SKM-1 treated with dmso at 0.1 percent for 144 hours (cell line): ENCODE measurements around the gene MALAT1.
"Not testable (repeated sequence)": the region's sequence is repeated elsewhere in the genome, so short reads cannot be mapped to it uniquely, and the experiment has no call there.

ENCODE experiments used
- DNase-seq: peaks from one replicate; lab custom pipeline; 2025; ENCODE audit not compliant: unreplicated experiment; lab: John Stamatoyannopoulos, UW

The MALAT1 gene

DNA sequence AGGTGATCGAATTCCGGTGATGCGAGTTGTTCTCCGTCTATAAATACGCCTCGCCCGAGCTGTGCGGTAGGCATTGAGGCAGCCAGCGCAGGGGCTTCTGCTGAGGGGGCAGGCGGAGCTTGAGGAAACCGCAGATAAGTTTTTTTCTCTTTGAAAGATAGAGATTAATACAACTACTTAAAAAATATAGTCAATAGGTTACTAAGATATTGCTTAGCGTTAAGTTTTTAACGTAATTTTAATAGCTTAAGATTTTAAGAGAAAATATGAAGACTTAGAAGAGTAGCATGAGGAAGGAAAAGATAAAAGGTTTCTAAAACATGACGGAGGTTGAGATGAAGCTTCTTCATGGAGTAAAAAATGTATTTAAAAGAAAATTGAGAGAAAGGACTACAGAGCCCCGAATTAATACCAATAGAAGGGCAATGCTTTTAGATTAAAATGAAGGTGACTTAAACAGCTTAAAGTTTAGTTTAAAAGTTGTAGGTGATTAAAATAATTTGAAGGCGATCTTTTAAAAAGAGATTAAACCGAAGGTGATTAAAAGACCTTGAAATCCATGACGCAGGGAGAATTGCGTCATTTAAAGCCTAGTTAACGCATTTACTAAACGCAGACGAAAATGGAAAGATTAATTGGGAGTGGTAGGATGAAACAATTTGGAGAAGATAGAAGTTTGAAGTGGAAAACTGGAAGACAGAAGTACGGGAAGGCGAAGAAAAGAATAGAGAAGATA lies at the start of gene MALAT1:
Gene MALAT1 (plus strand): TSS at position 69 of the 736 bp plus-strand sequence.
- peak; percentile 95 for DNase-seq

DNA sequence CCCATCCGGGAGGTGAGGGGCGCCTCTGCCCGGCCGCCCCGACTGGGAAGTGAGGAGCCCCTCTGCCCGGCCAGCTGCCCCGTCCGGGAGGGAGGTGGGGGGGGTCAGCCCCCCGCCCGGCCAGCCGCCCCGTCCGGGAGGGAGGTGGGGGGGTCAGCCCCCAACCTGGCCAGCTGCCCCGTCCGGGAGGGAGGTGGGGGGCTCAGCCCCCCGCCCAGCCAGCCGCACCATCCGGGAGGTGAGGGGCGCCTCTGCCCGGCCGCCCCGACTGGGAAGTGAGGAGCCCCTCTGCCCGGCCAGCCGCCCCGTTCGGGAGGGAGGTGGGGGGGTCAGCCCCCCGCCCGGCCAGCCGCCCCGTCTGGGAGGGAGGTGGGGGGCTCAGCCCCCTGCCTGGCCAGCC lies 47.5 kb upstream of the MALAT1 start:
- not testable (repeated sequence) for DNase-seq

DNA sequence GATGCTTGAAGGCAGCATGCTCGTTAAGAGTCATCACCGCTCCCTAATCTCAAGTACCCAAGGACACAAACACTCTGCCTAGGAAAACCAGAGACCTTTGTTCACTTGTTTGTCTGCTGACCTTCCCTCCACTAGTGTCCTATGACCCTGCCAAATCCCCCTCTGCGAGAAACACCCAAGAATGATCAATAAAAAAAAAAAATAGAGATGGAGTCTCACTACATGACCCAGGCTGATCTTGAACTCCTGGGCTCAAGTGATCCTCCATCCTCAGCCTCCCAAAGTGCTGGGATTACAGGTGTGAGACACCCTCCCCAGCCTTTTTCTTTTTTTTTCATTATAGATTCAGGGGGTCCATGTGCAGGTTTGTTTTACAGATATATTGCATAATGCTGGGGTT lies 46.6 kb upstream of the MALAT1 start:
- not testable (repeated sequence) for DNase-seq

DNA sequence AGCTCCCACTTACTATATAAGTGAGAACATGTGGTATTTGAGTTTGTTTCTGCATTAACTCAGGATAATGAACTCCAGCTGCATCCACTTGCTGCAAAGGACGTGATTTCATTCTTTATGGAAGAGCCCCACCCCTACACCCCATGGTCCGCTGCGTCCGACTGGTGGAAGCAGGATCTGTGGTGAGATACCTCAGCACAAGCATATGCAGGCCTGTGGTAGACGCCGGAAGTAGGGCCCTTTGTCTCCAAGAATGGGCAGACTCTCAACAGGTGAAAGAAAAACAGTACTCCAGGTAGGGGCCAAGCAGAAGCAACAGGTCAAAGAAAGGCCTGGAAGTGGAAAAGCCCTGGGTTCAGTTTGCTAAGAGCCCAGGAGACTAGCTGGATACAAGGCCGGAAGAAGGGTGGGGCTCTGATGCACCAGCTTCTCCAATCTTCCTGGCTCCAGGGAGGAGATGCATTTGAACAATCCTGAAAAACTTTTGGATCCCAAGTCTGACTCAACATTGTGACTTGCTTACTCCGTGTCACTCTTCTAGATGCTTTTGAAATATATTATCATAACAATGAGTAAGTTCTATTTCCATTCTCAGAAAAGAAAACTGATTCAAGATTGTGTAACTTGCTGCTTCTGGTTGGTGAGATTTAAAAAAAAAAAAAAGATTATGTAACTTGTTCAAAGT lies 45.9 kb upstream of the MALAT1 start:
- DNase-seq, result no peak

DNA sequence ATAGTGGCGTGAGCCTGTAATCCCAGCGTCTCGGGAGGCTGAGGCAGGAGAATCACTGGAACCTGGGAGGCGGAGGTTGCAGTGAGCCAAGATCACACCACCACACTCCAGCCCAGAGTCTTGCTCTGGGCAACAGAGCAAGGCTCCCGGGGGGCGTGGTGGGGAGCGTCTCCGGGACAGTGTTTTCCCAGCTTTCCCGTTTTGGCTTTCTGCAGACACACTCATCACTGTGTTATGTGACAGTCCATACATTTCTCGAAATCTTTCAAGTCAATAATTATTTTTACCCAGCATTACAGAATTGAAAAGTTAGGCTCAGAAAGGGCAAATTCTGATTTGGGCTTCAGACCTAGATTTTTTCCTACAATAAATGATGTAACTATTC lies 44.5 kb upstream of the MALAT1 start:
- DNase-seq, result no peak

DNA sequence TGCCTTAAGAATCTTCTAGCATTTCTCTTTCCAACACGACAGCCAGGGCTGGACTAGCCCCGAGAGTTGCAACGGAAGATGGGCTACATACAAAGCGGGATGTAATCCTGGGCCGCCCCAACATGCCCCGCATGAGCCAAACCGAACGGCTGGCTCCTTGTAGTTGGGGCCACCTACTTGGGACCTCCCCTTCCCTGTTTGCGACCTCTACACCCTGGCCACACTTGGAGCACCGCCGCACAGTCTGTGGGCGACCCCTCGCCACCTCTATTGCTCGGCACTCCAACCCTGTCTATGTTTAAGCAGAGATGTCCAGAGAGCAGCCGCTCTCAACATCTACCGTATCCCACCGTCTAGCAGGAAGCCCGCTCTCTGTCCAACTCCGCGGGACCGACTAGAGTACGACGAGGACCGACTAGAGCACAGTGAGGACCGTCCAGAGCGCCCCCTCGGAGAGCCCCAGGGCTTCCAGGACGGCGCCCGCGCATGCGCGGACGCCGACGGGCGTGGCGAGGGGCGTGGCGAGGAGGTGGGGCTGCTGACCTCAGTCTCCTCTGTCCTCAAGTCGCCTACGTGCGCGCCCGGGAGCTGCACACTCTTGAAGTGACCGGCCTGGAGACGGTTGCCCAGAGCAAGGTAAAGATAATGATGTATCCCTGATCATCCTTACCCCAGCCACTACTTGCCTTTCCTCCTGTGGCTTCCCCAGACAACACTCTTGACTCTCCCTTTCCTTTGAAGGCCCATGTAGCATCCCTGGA lies 44.0 kb upstream of the MALAT1 start:
- peak; percentile 76 for DNase-seq

DNA sequence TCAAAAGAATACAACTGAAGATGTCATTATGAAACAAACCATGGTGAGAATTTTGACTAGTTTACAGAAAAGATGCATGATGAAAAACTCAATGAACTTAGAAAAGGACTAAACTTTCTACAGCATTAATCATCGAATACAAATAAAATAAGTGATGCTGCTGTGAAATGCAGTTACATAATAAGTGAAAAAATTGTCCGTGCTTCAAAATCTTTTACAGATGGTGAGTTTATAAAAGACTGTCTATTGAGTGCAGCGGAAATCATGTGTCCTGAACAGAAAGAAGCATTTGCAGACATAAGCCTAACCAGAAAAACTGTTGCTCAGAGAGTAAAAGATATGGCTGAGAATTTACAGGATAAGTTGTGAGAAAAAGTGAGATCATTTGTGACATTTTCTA lies 42.4 kb upstream of the MALAT1 start:
- no peak for DNase-seq

DNA sequence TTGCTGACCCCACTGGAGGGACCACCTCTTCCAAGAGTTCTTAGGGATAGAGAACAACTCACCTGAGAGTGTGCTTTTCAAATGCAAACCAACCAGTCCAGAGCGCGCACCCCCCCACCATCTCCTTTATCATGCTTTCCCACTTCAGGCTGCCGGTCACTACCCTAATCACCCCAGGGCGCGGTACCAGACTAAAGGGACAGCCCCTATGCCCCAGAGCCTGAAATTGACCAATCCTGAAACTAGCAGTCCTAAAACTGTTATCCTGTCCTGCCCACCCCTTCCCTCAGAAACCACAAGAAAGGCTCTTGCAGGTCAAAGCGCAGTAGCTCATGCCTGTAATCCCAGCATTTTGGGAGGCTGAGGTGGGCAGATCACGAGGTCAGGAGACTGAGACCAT lies 39.3 kb upstream of the MALAT1 start:
- DNase-seq, result no peak

DNA sequence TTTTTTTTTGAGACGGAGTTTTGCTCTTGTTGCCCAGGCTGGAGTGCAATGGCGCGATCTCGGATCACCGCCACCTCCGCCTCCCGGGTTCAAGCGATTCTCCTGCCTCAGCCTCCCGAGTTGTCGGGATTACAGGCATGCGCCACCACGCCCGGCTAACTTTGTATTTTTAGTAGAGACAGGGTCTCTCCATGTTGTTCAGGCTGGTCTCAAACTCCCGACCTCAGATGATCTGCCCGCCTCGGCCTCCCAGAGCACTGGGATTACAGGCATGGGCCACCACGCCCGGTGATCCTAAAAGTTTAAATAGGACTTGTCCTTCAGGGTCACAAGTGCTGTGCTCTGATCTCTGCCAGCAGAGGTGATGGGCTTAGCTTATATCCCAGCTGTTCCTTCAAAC lies 33.4 kb upstream of the MALAT1 start:
- not testable (repeated sequence) for DNase-seq

DNA sequence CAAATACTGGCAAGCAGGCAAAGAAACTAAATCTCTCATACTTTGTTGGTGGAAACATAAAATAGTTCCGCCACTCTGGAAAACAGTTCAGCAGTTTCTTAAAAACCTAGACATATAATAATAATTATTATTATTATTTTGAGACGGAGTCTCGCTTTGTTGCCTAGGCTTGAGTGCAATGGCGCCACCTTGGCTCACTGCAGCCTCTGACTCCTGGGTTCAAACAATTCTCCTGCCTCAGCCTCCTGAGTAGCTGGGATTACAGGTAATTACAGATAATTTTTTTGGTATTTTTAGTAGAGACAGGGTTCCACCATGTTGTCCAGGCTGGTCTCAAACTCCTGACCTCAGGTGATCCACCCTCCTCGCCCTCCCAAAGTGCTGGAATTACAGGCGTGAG lies 31.5 kb upstream of the MALAT1 start:
- not testable (repeated sequence) for DNase-seq

DNA sequence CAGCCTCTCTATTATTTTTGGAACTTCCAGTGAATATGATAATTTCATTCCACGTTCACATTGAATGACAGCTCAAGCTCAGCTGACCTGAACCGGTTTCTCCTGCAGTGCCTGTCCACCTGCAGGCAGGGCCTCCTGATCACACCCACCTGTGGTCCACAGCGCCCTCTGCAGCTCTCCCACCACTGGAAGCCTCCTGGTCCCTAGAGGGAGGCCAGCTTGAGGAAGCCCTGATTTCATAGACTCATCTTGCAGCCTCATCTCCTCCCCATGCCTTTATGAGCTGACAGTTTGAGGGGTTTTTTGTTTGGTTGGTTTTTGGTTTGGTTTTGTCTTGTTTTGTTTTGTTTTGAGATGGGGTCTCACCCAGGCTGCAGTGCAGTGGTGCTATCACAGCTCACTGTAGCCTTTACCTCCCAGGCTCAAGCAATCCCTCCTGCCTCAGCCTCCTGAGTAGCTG lies 29.9 kb upstream of the MALAT1 start:
- DNase-seq, result peak; percentile 47

DNA sequence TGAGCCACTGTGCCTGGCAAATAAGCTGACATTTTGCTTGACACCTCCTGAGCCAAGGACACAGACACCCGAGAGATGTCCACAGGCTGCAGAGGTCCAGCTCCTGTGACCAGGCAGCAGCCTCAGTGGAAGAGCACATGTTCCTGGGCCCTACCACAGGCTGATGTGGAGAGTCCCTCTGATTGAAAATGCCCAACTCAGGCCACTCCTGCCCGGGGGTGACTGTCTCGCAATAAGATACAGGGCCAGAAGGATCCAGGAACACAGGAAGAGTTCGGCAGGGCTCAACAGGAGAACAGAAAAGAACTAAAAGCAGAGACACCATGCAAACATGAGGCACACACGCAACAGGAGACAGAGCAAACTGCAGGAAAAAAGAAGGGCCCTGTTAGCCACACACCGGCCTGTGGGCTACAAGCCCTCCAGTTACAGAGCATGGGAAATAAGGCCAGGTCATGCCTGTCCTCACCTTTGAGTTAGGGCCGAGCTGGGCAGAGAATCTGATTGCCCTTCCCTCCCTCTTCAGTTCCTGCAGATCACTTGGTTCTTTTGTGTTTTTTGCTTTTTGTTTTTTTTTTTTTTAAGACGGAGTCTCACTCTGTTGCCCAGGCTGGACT lies 28.3 kb upstream of the MALAT1 start:
- DNase-seq, result no peak

DNA sequence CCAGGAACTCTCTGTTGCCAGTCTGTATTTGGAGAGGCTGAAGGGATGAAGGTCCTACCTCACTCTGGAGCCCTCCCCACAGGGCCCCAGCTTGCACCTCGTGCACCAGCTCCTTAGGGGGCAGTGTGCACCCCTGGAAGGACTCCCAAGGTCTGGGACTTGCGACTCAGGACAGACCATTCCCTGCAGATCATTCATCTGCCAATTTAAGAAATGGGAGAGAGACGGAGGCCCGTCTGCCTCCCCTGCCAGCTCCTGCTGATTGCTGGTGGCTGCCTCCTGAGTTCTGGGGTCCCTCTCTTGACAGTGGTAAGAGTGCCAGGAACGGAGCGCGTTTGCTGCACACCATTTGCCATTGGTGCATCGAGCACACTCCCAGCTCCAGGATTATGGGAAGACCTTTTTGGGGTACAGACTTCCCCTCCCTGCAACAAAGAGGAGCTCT lies 27.4 kb upstream of the MALAT1 start:
- no peak for DNase-seq

DNA sequence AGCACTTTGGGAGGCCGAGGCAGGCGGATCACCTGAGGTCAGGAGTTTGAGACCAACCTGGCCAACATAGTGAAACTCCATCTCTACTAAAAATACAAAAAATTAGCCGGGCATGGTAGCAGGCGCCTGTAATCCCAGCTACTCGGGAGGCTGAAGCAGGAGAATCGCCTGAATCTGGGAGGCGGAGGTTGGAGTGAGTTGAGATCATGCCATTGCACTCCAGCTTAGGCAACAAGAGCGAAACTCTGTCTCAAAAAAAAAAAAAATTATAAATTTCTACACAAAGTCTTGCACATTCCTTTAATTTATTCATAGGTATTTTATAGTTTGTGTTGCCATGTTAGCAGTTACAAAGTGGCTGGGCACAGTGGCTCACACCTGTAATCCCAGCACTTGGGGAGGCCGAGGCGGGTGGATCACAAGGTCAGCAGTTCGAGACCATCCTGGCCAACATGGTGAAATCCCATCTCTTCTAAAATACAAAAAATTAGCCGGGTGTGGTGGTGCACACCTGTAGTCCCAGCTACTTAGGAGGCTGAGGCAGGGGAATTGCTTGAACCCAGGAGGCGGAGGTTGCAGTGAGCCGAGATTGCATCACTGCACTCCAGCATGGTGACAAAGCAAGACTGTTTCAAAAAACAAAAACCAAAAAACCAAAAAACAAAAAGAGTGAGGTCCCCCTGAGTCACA lies 26.1 kb upstream of the MALAT1 start:
- DNase-seq, result not testable (repeated sequence)

DNA sequence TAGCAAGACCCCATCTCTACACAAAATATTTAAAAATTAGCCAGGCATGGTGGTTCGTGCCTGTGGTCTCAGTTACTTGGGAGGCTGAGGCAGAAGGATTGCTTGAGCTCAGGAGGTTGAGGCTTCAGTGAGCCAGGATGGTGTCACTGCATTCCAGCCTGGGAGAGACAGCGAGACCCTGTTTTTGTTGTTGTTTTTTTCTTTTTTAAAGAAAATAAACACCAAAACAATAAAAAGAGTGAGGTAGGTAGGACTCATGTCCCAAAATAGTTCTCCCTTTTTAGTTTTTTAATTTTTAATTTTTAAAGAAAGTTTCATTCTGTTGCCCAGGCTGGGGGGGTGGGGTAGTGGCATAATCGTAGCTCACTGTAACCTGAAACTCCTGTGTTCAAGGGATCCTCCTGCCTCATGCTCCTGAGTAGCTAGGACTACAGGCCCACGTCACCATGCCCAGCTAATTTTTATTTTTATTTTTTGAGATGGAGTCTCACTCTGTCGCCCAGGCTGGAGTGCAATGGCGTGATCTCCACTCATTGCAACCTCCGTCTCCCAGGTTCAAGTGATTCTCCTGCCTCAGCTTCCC lies 25.5 kb upstream of the MALAT1 start:
- no peak for DNase-seq

DNA sequence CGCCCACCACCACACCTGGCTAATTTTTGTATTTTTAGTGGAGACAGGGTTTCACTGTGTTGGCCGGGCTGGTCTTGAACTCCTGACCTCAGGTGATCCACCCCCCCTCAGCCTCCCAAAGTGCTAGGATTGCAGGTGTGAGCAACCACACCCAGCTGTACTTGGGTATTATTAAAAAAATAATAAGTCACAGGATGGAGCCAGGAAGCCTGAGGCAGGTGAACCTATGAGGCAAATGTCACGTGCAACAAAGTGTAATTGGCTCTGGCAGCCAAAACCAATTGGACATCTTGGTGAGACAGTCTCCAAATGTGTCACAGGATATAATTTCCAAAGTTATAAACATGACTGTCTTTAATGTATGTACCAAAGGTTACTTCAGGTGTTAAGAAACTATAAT lies 24.0 kb upstream of the MALAT1 start:
- no peak for DNase-seq

DNA sequence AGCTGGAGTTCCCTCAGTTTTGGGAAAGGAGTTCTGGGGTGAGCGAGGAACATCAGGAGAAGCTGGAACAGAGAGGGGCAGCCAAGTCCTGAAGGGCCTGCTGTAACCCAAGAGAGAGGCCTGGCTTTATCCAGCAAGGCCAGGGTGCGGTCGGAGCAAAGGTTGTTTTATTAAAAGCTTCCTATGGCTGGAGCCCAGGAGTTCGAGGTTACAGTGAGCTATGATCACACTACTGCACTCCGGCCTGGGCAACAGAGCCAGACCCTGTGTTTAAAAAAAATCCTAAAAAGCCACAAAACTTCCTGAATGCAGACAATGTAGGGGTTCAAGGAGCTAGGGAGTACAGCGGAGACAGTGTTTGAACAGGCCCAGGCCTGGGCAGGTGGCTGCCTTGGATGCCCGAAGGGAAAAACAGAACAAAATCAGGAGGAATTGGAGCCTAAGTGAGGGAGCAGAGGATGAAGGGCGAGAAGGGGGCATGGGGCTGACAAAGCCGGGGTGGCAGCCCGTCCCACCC lies 22.2 kb upstream of the MALAT1 start:
- DNase-seq, result no peak

DNA sequence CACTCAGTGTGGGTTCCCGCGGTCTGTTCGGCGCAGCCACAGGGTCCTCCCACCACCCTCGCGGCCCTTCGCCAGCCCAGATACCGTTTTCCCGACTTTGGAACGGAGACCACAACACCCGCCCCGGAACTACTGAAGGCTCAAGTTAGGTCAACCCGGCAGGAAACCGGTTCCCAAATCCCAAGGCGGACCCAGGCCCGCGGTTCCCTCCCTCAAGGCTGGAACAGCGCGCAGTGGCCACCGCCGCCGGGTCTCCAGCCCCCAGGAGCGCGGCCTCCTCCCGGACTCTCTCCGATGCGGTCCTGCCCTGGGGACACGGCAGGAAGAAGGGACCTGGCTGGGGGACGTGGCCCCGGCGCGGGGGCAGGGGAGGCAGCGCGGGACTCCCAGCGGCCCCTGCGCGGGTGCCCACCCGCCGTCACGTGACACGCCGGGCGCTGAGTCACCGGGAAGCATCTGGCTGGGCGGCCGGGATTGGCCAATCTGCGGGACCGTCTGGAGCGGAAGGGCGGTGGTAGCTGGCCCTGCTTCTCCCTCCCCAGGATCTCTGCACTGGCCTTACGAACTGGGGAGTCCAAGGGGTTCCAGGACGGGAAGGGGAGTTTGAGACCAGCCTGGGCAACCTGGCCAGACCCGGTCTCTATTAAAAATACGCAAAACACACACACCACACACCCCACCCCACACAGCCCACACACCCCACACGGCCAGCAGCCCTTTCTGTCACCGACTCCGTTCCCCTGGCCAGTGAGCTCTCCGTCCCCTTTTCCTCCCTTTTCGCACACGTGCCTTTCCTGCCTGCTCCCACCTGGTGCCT lies 21.5 kb upstream of the MALAT1 start:
- peak; percentile 87 for DNase-seq
